ENCODE data around the gene EDAR. TPM values are rescaled to one million over a fixed set of nuclear protein-coding genes. Genes with fewer than 3 reads are reported as not detected.

Gene EDAR
- total and polyA plus RNA-seq, 2 of the 4 experiments (the other 2 are of a cell fraction): not detected

- H3K27me3 ChIP-seq (ENCODE audit: control insufficient read depth, insufficient read depth, low read length): peaks cover 39% of the 10 kb centered on the region
- H4K8ac ChIP-seq (ENCODE audit: low read depth in 2 of 2, low read length in 2 of 2): no peak overlapping the region
- no peak for DNase-seq
- no peak overlapping the region for H2BK20ac ChIP-seq (ENCODE audit: low read depth, low read length)
- CTCF ChIA-PET: no interaction called here
- no peak overlapping the region for H3K18ac ChIP-seq (ENCODE audit: low read depth, low read length)
- H3K79me1 ChIP-seq (ENCODE audit: low read depth in 1 of 2, low read length in 2 of 2): no peaks in the 10 kb centered on the region
- H2BK15ac ChIP-seq (ENCODE audit: low read depth, low read length): no peak overlapping the region
- intact Hi-C loops (cut with micrococcal nuclease) (no loop called here), dilution Hi-C loops (cut with HindIII; ENCODE audit: low sequenced_read_pairs, unreplicated experiment) (no loop called here), in situ Hi-C loops (cut with MboI; ENCODE audit: low sequenced_read_pairs) (no loop called here)
- H3K36me3 ChIP-seq (ENCODE audit: control insufficient read depth, insufficient read depth, low read length): no peaks in the 10 kb centered on the region
- no peak overlapping the region for H2AK5ac ChIP-seq (ENCODE audit: low read depth, low read length)
- no peak overlapping the region for H3K23ac ChIP-seq (ENCODE audit: low read depth, low read length)
- no peak overlapping the region for H3K27ac ChIP-seq (ENCODE audit: insufficient read depth, low read length)
- no peak overlapping the region for H3K14ac ChIP-seq (replicated peaks; ENCODE audit: low read depth, low read length)
- H4K5ac ChIP-seq (ENCODE audit: low read depth, low read length): no peak overlapping the region
- TF ChIP-seq NFE2L2 (IDR thresholded peaks at IDR 0.05; ENCODE audit: low read depth, low read length) (no peak), POLR2A (IDR thresholded peaks at IDR 0.05; ENCODE audit: low read depth, low read length) (no peak)
- H3K4me1 ChIP-seq (ENCODE audit: control insufficient read depth, insufficient read depth, low read length): no peaks in the 10 kb centered on the region
- H3K9me3 ChIP-seq (ENCODE audit: control insufficient read depth, insufficient read depth, low read length): no peaks in the 10 kb centered on the region
- H2AK9ac ChIP-seq (replicated peaks; ENCODE audit: low read depth, low read length, poor library complexity): no peak overlapping the region
- 100% methylated on average over 1 of the region's 4 CpGs; no CpG with 5 or more reads in 1 of the 2 experiments for WGBS, 2 experiments (ENCODE audit: extremely low coverage in 2 of 2, insufficient read length in 1 of 2)
- H2AFZ ChIP-seq (replicated peaks; ENCODE audit: low read length, poor library complexity): no peak overlapping the region
- no peak for ATAC-seq (ENCODE audit: low read depth)
- no peak overlapping the region for H2BK5ac ChIP-seq (ENCODE audit: low read depth, low read length, poor library complexity, severe bottlenecking)
- POLR2A ChIA-PET (ENCODE audit: unreplicated experiment): interaction anchor here (0.5 kb wide), 1 partner anchor 67 kb away, joined by 3 read pairs; no protein-coding TSS in a partner anchor
- no TSS peak for BruUV-seq (replicated peaks)
- H3K4ac ChIP-seq (ENCODE audit: low read depth, low read length): no peak overlapping the region
- H3K56ac ChIP-seq (ENCODE audit: extremely low read depth, insufficient read depth, low read length): no peak overlapping the region
- no peak overlapping the region for H4K91ac ChIP-seq (ENCODE audit: insufficient read depth, low read depth, low read length)
- no peak overlapping the region for H2BK120ac ChIP-seq (ENCODE audit: low read depth, low read length)
- no peak overlapping the region for H3K4me3 ChIP-seq (ENCODE audit: insufficient read depth, low read depth, low read length)
- H3K9ac ChIP-seq (ENCODE audit: low read depth, low read length): no peak overlapping the region
- H4K20me1 ChIP-seq (ENCODE audit: insufficient read depth, low read length): no peaks in the 10 kb centered on the region
- no peak overlapping the region for H3K4me2 ChIP-seq (ENCODE audit: low read depth, low read length)
- no peaks in the 10 kb centered on the region for H3K9me1 ChIP-seq (ENCODE audit: insufficient read depth, low read length)
Observed at GRCh38 chr2:109006971-109007370, 18.0 kb upstream of the EDAR start.

Measured in IMR-90 (cell line).